ENCODE measurements around the gene TXNL4A. TPM values are rescaled to one million over a fixed set of nuclear protein-coding genes. Genes with fewer than 3 reads are reported as not detected.

TXNL4A gene
- total RNA-seq, 2 experiments from 2014 or later: 55.0 to 55.7 TPM

DNA sequence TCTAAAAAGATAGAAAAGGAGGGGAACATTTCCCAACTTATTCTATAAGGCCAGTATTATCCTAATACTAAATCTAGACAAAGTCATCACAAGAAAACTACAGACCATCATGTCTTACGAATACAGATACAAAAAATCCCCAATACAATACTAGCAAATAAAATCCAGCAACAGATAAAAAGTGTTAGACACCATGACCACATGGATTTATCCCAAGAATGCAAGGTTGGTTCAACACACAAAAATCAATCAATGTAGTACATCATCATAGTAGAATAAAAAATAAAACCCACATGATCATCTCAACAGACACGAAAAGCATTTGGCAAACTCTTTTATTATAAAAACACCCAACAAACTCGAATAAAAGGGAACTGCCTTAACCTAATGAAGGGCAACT, 55.5 kb downstream of the TXNL4A start:
- intact Hi-C loops (cut with DNase I, micrococcal nuclease): no loop called here
- Mint-ChIP-seq H3K4me1 (ENCODE audit: low read depth) (peaks cover 5% of the 10 kb centered on the region), H3K27ac (no peak overlapping the region), H3K9me3 (peaks cover 27% of the 10 kb centered on the region), H3K27me3 (no peaks in the 10 kb centered on the region), H3K36me3 (ENCODE audit: low read depth) (peaks cover 99% of the 10 kb centered on the region), H3K4me3 (no peak overlapping the region)
- POLR2A ChIA-PET: no interaction called here
- no peaks in the 10 kb centered on the region for H3K27me3 ChIP-seq (ENCODE audit: control insufficient read depth in 1 of 2, insufficient read depth in 2 of 2, low read length in 2 of 2)
- peaks cover 40 to 55% of the 10 kb centered on the region in 2 experiments for H3K9me3 ChIP-seq (ENCODE audit: control insufficient read depth in 1 of 2, insufficient read depth in 1 of 2, low read length in 2 of 2)
- no peak overlapping the region for H3K4me3 ChIP-seq (ENCODE audit: low read length)
- no peak for ATAC-seq (ENCODE audit: poor library complexity)
- H3K27ac ChIP-seq (ENCODE audit: low read depth in 1 of 2, low read length in 2 of 2): no peak overlapping the region
- no peak for TF ChIP-seq CTCF (IDR thresholded peaks at IDR 0.05)
- CTCF ChIA-PET: no interaction called here
- peaks cover 1% of the 10 kb centered on the region for H3K4me1 ChIP-seq (ENCODE audit: insufficient read depth, low read length)
- peaks cover 39% of the 10 kb centered on the region for H3K36me3 ChIP-seq (ENCODE audit: insufficient read depth, low read length)
- DNase-seq: no peak

DNA sequence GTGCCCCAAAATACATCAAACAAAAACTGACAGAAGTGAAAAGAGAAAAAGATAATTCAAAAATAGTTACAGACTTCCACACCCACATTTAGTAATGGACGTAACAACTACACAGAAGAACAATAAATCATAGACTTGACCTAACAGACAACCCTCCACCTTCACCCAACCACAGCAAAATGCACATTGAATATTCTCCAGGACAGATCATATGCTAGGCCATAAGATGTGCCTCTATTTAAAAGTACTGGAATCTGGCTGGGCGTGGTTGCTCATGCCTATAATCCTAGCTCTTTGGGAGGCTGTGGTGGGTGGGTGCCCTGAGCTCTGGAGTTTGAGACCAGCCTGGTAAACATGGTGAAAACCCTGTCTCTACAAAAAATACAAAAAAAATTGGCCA, 56.9 kb downstream of the TXNL4A start:
- Histone ChIP-seq H3K4me3 (ENCODE audit: low read length) (no peak overlapping the region), H3K27me3 (ENCODE audit: control insufficient read depth in 1 of 2, insufficient read depth in 2 of 2, low read length in 2 of 2) (no peaks in the 10 kb centered on the region), H3K9me3 (ENCODE audit: control insufficient read depth in 1 of 2, insufficient read depth in 1 of 2, low read length in 2 of 2) (peaks cover 40 to 45% of the 10 kb centered on the region in 2 experiments), H3K27ac (ENCODE audit: low read depth in 1 of 2, low read length in 2 of 2) (no peak overlapping the region), H3K4me1 (ENCODE audit: insufficient read depth, low read length) (peaks cover 3% of the 10 kb centered on the region), H3K36me3 (ENCODE audit: insufficient read depth, low read length) (peaks cover 43% of the 10 kb centered on the region)
- Mint-ChIP-seq H3K36me3 (ENCODE audit: low read depth) (peaks cover 97% of the 10 kb centered on the region), H3K27ac (no peak overlapping the region), H3K4me3 (no peak overlapping the region), H3K4me1 (ENCODE audit: low read depth) (peaks cover 5% of the 10 kb centered on the region), H3K9me3 (peaks cover 27% of the 10 kb centered on the region), H3K27me3 (no peaks in the 10 kb centered on the region)
- ATAC-seq (ENCODE audit: poor library complexity) (no peak), DNase-seq (no peak)
- no peak for TF ChIP-seq CTCF (IDR thresholded peaks at IDR 0.05)
- intact Hi-C loops (cut with DNase I, micrococcal nuclease): no loop called here
- POLR2A ChIA-PET: no interaction called here
- CTCF ChIA-PET: no interaction called here

DNA sequence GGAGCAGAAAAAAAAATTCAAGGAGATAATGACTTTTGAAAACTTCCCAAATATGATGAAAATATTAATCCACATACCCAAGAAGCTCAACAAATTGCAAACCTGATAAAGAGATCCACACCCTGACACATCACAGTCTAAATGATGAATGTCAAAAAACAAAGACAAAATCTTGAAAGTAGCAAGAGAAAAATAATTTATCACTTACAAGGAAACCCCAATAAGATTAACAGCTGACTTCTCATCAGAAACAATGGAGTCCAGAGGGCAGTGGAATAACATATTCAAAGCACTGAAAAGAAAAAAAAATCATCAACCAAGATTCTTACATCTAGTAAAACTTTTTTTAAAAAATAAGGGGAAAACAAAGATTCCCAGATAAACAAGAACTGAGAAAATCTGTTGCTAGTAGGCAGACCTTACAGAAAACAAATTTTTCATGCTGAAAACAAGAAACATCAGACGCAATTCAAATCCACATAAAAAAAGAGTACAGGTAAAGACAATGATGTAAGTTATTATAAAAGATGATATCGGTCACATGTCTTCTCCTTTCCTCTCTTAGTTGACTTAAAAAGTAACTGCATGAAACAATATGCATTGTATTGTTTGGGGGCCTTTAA, 58.2 kb downstream of the TXNL4A start:
- Histone ChIP-seq H3K4me1 (ENCODE audit: insufficient read depth, low read length) (peaks cover 3% of the 10 kb centered on the region), H3K36me3 (ENCODE audit: insufficient read depth, low read length) (peaks cover 38% of the 10 kb centered on the region), H3K27ac (ENCODE audit: low read depth in 1 of 2, low read length in 2 of 2) (no peak overlapping the region), H3K4me3 (ENCODE audit: low read length) (no peak overlapping the region), H3K9me3 (ENCODE audit: control insufficient read depth in 1 of 2, insufficient read depth in 1 of 2, low read length in 2 of 2) (peaks cover 34 to 40% of the 10 kb centered on the region in 2 experiments), H3K27me3 (ENCODE audit: control insufficient read depth in 1 of 2, insufficient read depth in 2 of 2, low read length in 2 of 2) (no peaks in the 10 kb centered on the region)
- Mint-ChIP-seq H3K9me3 (peaks cover 27% of the 10 kb centered on the region), H3K27ac (no peak overlapping the region), H3K36me3 (ENCODE audit: low read depth) (peaks cover 97% of the 10 kb centered on the region), H3K4me1 (ENCODE audit: low read depth) (peaks cover 5% of the 10 kb centered on the region), H3K27me3 (no peaks in the 10 kb centered on the region), H3K4me3 (no peak overlapping the region)
- ATAC-seq (ENCODE audit: poor library complexity) (no peak), DNase-seq (no peak)
- intact Hi-C loops (cut with DNase I, micrococcal nuclease): no loop called here
- POLR2A ChIA-PET: interaction anchor here (1.2 kb wide), 1 partner anchor 58 kb away, joined by 3 read pairs; no protein-coding TSS in a partner anchor
- no peak for TF ChIP-seq CTCF (IDR thresholded peaks at IDR 0.05)
- CTCF ChIA-PET: interaction anchor here (1.3 kb wide), 1 partner anchor 21 kb away, joined by 3 read pairs; the partner anchor contains the start of gene SLC66A2

Measured in CD4-positive, alpha-beta T cell (primary cell).